ENCODE results near the gene PLEKHA1. TPM values are rescaled to one million over a fixed set of nuclear protein-coding genes. Genes with fewer than 3 reads are reported as not detected.

Gene PLEKHA1
- polyA plus RNA-seq, 1 of the 3 experiments (the other 2 are of a cell fraction): 8.4 TPM

DNA sequence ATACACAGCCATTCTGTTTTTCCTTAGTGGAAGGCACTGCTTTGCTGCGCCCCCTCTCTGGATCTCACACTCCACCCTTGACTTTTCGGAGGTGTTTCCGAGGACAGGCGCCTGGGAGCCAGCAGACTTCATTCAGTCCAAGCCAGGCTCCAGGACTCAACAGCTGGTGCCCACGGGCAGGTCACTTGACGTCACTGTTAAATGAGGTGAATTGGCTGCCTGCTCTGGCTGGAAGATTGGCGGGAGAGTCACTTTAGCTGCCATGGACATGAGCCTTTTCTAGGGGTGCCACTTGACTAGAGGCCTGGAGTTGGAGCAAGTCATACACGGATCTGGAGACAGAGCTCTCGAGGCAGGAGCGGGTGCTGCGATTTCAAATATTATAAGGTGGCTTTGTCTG, 90.1 kb downstream of the PLEKHA1 start:
- H3K27me3 ChIP-seq (ENCODE audit: insufficient read depth): no peaks in the 10 kb centered on the region
- H3K9me3 ChIP-seq: no peaks in the 10 kb centered on the region
- no peak overlapping the region for H3K4me3 ChIP-seq (ENCODE audit: low read depth in 2 of 2, low read length in 1 of 2)
- H4K20me1 ChIP-seq (ENCODE audit: insufficient read depth): peaks cover 18% of the 10 kb centered on the region
- H3K9ac ChIP-seq: no peak overlapping the region
- H3K4me2 ChIP-seq: no peak overlapping the region
- H3K36me3 ChIP-seq (replicated peaks in 1 of 2; ENCODE audit: control insufficient read depth in 1 of 2, insufficient read depth in 2 of 2, low read length in 1 of 2): peaks cover 0 to 2% of the 10 kb centered on the region in 2 experiments
- WGBS (ENCODE audit: low lambda C conversion rate): 94% methylated on average over 11 of the region's 11 CpGs
- TF ChIP-seq RAD21 (IDR thresholded peaks at IDR 0.05; ENCODE audit: low read length): no peak
- TF ChIP-seq, protein P1, sequence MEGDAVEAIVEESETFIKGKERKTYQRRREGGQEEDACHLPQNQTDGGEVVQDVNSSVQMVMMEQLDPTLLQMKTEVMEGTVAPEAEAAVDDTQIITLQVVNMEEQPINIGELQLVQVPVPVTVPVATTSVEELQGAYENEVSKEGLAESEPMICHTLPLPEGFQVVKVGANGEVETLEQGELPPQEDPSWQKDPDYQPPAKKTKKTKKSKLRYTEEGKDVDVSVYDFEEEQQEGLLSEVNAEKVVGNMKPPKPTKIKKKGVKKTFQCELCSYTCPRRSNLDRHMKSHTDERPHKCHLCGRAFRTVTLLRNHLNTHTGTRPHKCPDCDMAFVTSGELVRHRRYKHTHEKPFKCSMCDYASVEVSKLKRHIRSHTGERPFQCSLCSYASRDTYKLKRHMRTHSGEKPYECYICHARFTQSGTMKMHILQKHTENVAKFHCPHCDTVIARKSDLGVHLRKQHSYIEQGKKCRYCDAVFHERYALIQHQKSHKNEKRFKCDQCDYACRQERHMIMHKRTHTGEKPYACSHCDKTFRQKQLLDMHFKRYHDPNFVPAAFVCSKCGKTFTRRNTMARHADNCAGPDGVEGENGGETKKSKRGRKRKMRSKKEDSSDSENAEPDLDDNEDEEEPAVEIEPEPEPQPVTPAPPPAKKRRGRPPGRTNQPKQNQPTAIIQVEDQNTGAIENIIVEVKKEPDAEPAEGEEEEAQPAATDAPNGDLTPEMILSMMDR (IDR thresholded peaks at IDR 0.05): no peak
- no peak for TF ChIP-seq MXI1 (IDR thresholded peaks at IDR 0.05; ENCODE audit: low read depth, low read length)
- no peak for TF ChIP-seq SMC3 (IDR thresholded peaks at IDR 0.05; ENCODE audit: low read depth, low read length)
- TF ChIP-seq, protein P2, sequence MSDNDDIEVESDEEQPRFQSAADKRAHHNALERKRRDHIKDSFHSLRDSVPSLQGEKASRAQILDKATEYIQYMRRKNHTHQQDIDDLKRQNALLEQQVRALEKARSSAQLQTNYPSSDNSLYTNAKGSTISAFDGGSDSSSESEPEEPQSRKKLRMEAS (IDR thresholded peaks at IDR 0.05; ENCODE audit: low read depth): no peak
- no peak for TF ChIP-seq TCF12 (IDR thresholded peaks at IDR 0.05)
- no peak for TF ChIP-seq JUND (IDR thresholded peaks at IDR 0.05)
- TF ChIP-seq, protein P3, sequence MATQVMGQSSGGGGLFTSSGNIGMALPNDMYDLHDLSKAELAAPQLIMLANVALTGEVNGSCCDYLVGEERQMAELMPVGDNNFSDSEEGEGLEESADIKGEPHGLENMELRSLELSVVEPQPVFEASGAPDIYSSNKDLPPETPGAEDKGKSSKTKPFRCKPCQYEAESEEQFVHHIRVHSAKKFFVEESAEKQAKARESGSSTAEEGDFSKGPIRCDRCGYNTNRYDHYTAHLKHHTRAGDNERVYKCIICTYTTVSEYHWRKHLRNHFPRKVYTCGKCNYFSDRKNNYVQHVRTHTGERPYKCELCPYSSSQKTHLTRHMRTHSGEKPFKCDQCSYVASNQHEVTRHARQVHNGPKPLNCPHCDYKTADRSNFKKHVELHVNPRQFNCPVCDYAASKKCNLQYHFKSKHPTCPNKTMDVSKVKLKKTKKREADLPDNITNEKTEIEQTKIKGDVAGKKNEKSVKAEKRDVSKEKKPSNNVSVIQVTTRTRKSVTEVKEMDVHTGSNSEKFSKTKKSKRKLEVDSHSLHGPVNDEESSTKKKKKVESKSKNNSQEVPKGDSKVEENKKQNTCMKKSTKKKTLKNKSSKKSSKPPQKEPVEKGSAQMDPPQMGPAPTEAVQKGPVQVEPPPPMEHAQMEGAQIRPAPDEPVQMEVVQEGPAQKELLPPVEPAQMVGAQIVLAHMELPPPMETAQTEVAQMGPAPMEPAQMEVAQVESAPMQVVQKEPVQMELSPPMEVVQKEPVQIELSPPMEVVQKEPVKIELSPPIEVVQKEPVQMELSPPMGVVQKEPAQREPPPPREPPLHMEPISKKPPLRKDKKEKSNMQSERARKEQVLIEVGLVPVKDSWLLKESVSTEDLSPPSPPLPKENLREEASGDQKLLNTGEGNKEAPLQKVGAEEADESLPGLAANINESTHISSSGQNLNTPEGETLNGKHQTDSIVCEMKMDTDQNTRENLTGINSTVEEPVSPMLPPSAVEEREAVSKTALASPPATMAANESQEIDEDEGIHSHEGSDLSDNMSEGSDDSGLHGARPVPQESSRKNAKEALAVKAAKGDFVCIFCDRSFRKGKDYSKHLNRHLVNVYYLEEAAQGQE (IDR thresholded peaks at IDR 0.05; ENCODE audit: low read depth, low read length): no peak
- TF ChIP-seq TEAD4 (IDR thresholded peaks at IDR 0.05; ENCODE audit: borderline replicate concordance, insufficient read depth): no peak
- peaks cover 21% of the 10 kb centered on the region for H3F3A ChIP-seq (replicated peaks; ENCODE audit: insufficient read depth)
- no peak for DNase-seq
- H2AFZ ChIP-seq (ENCODE audit: low read depth): no peak overlapping the region
- ChIA-PET POLR2A (no interaction called here), CTCF (interaction anchor here (1.2 to 2.8 kb wide), 3 partner anchors 29 to 184 kb away, joined by 3 to 10 read pairs (median 7); no protein-coding TSS in a partner anchor)
- peaks cover 65% of the 10 kb centered on the region for H3K79me2 ChIP-seq (ENCODE audit: insufficient read depth)
- no peaks in the 10 kb centered on the region for H3K9me2 ChIP-seq
- peaks cover 8 to 16% of the 10 kb centered on the region in 2 experiments; a peak in 3 of 4 replicates for H3K4me1 ChIP-seq (ENCODE audit: control insufficient read depth in 1 of 2, insufficient read depth in 2 of 2, low read depth in 1 of 2, low read length in 1 of 2)
- H3K27ac ChIP-seq (ENCODE audit: low read depth in 2 of 2, low read length in 1 of 2): no peak overlapping the region

DNA sequence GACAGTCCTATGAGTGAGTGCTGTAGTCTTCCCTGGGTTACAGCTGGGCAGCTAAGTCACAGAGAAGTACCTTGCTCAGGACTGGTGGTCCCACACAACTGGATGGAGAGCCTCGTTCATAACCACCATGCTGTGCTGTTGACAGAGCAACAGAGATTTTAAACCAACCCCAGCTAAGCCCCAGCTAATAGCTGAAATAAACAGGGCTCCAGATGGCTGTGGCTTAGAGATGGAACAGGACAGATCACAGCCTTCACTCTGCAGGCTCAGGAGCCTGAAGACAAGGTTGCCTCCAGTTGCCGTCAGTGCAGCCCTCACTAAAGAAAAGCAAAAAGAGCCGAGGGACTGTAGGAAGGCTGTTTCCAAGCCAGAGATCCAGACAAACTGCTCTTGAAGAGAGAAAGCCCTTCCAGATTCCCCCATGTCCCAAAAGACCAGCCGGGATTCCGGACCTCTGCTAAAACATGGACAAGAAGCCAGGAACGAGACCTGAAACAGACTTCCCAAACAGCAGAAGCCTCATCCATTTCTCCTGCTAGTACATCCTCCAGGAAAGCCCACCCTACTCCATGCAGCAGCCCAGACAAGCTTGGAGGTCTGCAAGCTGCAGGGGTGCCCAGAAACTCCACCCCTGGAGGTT, 91.0 kb downstream of the PLEKHA1 start:
- no peak overlapping the region for H3K4me2 ChIP-seq
- H3K79me2 ChIP-seq (ENCODE audit: insufficient read depth): peaks cover 70% of the 10 kb centered on the region
- H3K27me3 ChIP-seq (ENCODE audit: insufficient read depth): no peaks in the 10 kb centered on the region
- no peak overlapping the region for H3K27ac ChIP-seq (ENCODE audit: low read depth in 2 of 2, low read length in 1 of 2)
- H3K4me1 ChIP-seq (ENCODE audit: control insufficient read depth in 1 of 2, insufficient read depth in 2 of 2, low read depth in 1 of 2, low read length in 1 of 2): peaks cover 13 to 14% of the 10 kb centered on the region in 2 experiments; a peak in 3 of 4 replicates
- H4K20me1 ChIP-seq (ENCODE audit: insufficient read depth): peaks cover 18% of the 10 kb centered on the region
- peaks cover 27% of the 10 kb centered on the region for H3F3A ChIP-seq (replicated peaks; ENCODE audit: insufficient read depth)
- no peak overlapping the region for H2AFZ ChIP-seq (ENCODE audit: low read depth)
- WGBS (ENCODE audit: low lambda C conversion rate): 80% methylated on average over 5 of the region's 6 CpGs
- H3K9me2 ChIP-seq: no peaks in the 10 kb centered on the region
- no peak for DNase-seq
- POLR2A ChIA-PET: no interaction called here
- no peaks in the 10 kb centered on the region for H3K9me3 ChIP-seq
- CTCF ChIA-PET: interaction anchor here (1.2 to 2.8 kb wide), 2 partner anchors 30 to 167 kb away, joined by 7 to 10 read pairs; no protein-coding TSS in a partner anchor
- H3K36me3 ChIP-seq (replicated peaks in 1 of 2; ENCODE audit: control insufficient read depth in 1 of 2, insufficient read depth in 2 of 2, low read length in 1 of 2): peaks cover 0 to 2% of the 10 kb centered on the region in 2 experiments
- no peak overlapping the region for H3K4me3 ChIP-seq (ENCODE audit: low read depth in 2 of 2, low read length in 1 of 2)
- H3K9ac ChIP-seq: no peak overlapping the region
- no peak for TF ChIP-seq TAF1 (IDR thresholded peaks at IDR 0.05; ENCODE audit: borderline replicate concordance, low read depth, low read length)
- no peak for TF ChIP-seq EP300 (IDR thresholded peaks at IDR 0.05; ENCODE audit: borderline replicate concordance in 1 of 2, low read depth in 1 of 2, low read length in 1 of 2)
- TF ChIP-seq TEAD4 (IDR thresholded peaks at IDR 0.05; ENCODE audit: borderline replicate concordance, insufficient read depth): no peak
- TF ChIP-seq MEF2A (IDR thresholded peaks at IDR 0.05; ENCODE audit: borderline replicate concordance, low read depth): no peak
- TF ChIP-seq, protein P3 (IDR thresholded peaks at IDR 0.05; ENCODE audit: low read depth, low read length): no peak
- no peak for TF ChIP-seq RCOR1 (IDR thresholded peaks at IDR 0.05; ENCODE audit: low read length)
- TF ChIP-seq, protein P1 (IDR thresholded peaks at IDR 0.05): no peak
